K562 (cell line): Measurements from ENCODE around the gene SNX27. TPM values are rescaled to one million over a fixed set of nuclear protein-coding genes. Genes with fewer than 3 reads are reported as not detected.

Source experiments
- CC2D1A ChIP-seq: fragments of 450-650 bp; IDR thresholded peaks from 2 replicates; pipeline ENCODE4 v1.6.1; 2017; ENCODE audit warnings: mild to moderate bottlenecking
- E4F1 ChIP-seq: fragments of 250-450 bp; sonication (Bioruptor Pico); IDR thresholded peaks from 2 replicates; pipeline ENCODE4 v1.5.0; 2021; ENCODE audit warnings: mild to moderate bottlenecking, borderline replicate concordance
- FOXA3 ChIP-seq, 2 experiments: fragments of 450-650 bp in 1 of 2; sonication (generic) in 1 of 2; formaldehyde crosslinking; IDR thresholded peaks in 1 of 2; conservative IDR thresholded peaks in 1 of 2; 2 replicates each; pipeline versions ENCODE4 v1.4.0 to v1.8.0; 2020 to 2022; ENCODE audit warnings: mild to moderate bottlenecking in 2 of 2, missing genetic modification reagents in 1 of 2
- FOXK2 ChIP-seq, 2 experiments: fragments of 450-650 bp; IDR thresholded peaks in 1 of 2; conservative IDR thresholded peaks in 1 of 2; 2 replicates each; pipeline ENCODE4 v1.6.1; 2016; ENCODE audit warnings: low read depth in 2 of 2, mild to moderate bottlenecking in 1 of 2
- GATAD2B ChIP-seq: fragments of 450-650 bp; IDR thresholded peaks from 2 replicates; pipeline ENCODE4 v1.6.1; 2017; ENCODE audit warnings: mild to moderate bottlenecking, borderline replicate concordance
- HINFP ChIP-seq: fragments of 450-650 bp; conservative IDR thresholded peaks from 2 replicates; pipeline ENCODE4 v1.6.1; 2016; ENCODE audit warnings: missing genetic modification characterization, low read depth, mild to moderate bottlenecking, control low read depth, missing compliant biosample characterization
- KDM1A ChIP-seq, 2 experiments: fragments of 450-650 bp; IDR thresholded peaks; 2 replicates each; pipeline ENCODE4 v1.6.1; 2016; ENCODE audit warnings: mild to moderate bottlenecking in 2 of 2
- KLF1 ChIP-seq: fragments of 450-650 bp; IDR thresholded peaks from 2 replicates; pipeline ENCODE4 v1.6.1; 2016; ENCODE audit warnings: missing genetic modification characterization, missing compliant biosample characterization
- ZNF764 ChIP-seq: fragments of 250-450 bp; sonication (Bioruptor Pico); IDR thresholded peaks from 2 replicates; pipeline ENCODE4 v1.4.0; 2020; ENCODE audit warnings: low read depth, mild to moderate bottlenecking, moderate library complexity
- polyA plus RNA-seq, 8 experiments: library from polyadenylated mRNA; depleted of rRNA in 4 of 8; stranded (reverse) in 5 of 8; unstranded in 3 of 8; fragments of >200 nt; fragmentation: Nextera tagmentation in 2 of 8; fragmentation: Illumina TruSeq in 1 of 8; extraction: Ambion mirVana in 2 of 8; extraction: Trizol in 1 of 8; gene quantifications; 2 replicates each; pipeline versions ENCODE4 v1.2.1 to v1.2.3, GENCODE V29; 2011 to 2014; ENCODE audit warnings: inconsistent platforms in 1 of 8, missing spikeins in 1 of 8
- total RNA-seq, 7 experiments: library from RNA; depleted of rRNA in 6 of 7; stranded (reverse); fragments of >200 nt in 6 of 7; fragmentation: Illumina TruSeq in 2 of 7; extraction: Trizol in 2 of 7; gene quantifications; 2 replicates each; pipeline versions ENCODE4 v1.2.1 to v1.2.3, GENCODE V29; 2011 to 2021; ENCODE audit warnings: low replicate concordance in 1 of 7
- TF ChIP-seq, protein P1 (sequence below): sonication (generic); formaldehyde crosslinking; IDR thresholded peaks from 2 replicates; pipeline ENCODE4 v1.8.0; 2022; ENCODE audit warnings: missing genetic modification reagents, mild to moderate bottlenecking, moderate library complexity, borderline replicate concordance
- TF ChIP-seq, protein P2 (sequence below): sonication (generic); formaldehyde crosslinking; IDR thresholded peaks from 2 replicates; pipeline ENCODE4 v1.8.0; 2022; ENCODE audit warnings: mild to moderate bottlenecking, missing genetic modification reagents
- TF ChIP-seq, protein P3 (sequence below): fragments of 450-650 bp; IDR thresholded peaks from 2 replicates; pipeline ENCODE4 v1.6.1; 2017; ENCODE audit warnings: mild to moderate bottlenecking, moderate library complexity
- TF ChIP-seq, protein P4 (sequence below): fragments of 250-450 bp; sonication (Bioruptor Pico); IDR thresholded peaks from 2 replicates; pipeline ENCODE4 v1.8.0; 2022; ENCODE audit warnings: inconsistent platforms
- TF ChIP-seq, protein P5 (sequence below): fragments of 450-650 bp; IDR thresholded peaks from 2 replicates; pipeline ENCODE4 v1.6.1; 2016; ENCODE audit warnings: low read depth, mild to moderate bottlenecking, moderate library complexity

SNX27 gene
- total and polyA plus RNA-seq, 9 of the 15 experiments (the other 6 are each of a cell fraction or from before 2014, with no cell fraction given): 4.5 to 18.7 (median 10.1) TPM

- TF ChIP-seq, protein P1, sequence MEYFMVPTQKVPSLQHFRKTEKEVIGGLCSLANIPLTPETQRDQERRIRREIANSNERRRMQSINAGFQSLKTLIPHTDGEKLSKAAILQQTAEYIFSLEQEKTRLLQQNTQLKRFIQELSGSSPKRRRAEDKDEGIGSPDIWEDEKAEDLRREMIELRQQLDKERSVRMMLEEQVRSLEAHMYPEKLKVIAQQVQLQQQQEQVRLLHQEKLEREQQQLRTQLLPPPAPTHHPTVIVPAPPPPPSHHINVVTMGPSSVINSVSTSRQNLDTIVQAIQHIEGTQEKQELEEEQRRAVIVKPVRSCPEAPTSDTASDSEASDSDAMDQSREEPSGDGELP: peak; percentile 83
- TF ChIP-seq KDM1A (IDR thresholded peaks at IDR 0.05) (peak; percentile 94 to 97), ZNF764 (no peak), HINFP (tag) (no peak), CC2D1A (peak; percentile 75; the same call in 1 of the 2 replicates), FOXA3 (CRISPR knock-in tag; conservative IDR thresholded peaks at IDR 0.05 in 1 of 2, IDR thresholded peaks at IDR 0.05 in 1 of 2) (no peak), KLF1 (tag) (0 out of 2 replicates have a peak, but pooled peaks have one; percentile 64), GATAD2B (no peak), E4F1 (CRISPR knock-in tag) (no peak), FOXK2 (conservative IDR thresholded peaks at IDR 0.05 in 1 of 2, IDR thresholded peaks at IDR 0.05 in 1 of 2; ENCODE audit: low read depth in 2 of 2) (peak; percentile 59 to 76; a peak in 3 of 4 replicates)
- TF ChIP-seq, protein P2, sequence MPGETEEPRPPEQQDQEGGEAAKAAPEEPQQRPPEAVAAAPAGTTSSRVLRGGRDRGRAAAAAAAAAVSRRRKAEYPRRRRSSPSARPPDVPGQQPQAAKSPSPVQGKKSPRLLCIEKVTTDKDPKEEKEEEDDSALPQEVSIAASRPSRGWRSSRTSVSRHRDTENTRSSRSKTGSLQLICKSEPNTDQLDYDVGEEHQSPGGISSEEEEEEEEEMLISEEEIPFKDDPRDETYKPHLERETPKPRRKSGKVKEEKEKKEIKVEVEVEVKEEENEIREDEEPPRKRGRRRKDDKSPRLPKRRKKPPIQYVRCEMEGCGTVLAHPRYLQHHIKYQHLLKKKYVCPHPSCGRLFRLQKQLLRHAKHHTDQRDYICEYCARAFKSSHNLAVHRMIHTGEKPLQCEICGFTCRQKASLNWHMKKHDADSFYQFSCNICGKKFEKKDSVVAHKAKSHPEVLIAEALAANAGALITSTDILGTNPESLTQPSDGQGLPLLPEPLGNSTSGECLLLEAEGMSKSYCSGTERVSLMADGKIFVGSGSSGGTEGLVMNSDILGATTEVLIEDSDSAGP (CRISPR knock-in tag): no peak
- TF ChIP-seq, protein P3, sequence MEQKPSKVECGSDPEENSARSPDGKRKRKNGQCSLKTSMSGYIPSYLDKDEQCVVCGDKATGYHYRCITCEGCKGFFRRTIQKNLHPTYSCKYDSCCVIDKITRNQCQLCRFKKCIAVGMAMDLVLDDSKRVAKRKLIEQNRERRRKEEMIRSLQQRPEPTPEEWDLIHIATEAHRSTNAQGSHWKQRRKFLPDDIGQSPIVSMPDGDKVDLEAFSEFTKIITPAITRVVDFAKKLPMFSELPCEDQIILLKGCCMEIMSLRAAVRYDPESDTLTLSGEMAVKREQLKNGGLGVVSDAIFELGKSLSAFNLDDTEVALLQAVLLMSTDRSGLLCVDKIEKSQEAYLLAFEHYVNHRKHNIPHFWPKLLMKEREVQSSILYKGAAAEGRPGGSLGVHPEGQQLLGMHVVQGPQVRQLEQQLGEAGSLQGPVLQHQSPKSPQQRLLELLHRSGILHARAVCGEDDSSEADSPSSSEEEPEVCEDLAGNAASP: no peak
- TF ChIP-seq, protein P4, sequence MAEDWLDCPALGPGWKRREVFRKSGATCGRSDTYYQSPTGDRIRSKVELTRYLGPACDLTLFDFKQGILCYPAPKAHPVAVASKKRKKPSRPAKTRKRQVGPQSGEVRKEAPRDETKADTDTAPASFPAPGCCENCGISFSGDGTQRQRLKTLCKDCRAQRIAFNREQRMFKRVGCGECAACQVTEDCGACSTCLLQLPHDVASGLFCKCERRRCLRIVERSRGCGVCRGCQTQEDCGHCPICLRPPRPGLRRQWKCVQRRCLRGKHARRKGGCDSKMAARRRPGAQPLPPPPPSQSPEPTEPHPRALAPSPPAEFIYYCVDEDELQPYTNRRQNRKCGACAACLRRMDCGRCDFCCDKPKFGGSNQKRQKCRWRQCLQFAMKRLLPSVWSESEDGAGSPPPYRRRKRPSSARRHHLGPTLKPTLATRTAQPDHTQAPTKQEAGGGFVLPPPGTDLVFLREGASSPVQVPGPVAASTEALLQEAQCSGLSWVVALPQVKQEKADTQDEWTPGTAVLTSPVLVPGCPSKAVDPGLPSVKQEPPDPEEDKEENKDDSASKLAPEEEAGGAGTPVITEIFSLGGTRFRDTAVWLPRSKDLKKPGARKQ (CRISPR knock-in tag): no peak
- TF ChIP-seq, protein P5, sequence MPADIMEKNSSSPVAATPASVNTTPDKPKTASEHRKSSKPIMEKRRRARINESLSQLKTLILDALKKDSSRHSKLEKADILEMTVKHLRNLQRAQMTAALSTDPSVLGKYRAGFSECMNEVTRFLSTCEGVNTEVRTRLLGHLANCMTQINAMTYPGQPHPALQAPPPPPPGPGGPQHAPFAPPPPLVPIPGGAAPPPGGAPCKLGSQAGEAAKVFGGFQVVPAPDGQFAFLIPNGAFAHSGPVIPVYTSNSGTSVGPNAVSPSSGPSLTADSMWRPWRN: peak; percentile 32; the same call in 1 of the 2 replicates
Observed at GRCh38 chr1:151714820-151715725, 103.2 kb downstream of the SNX27 start (continued).
